Bronchial epithelial cell (primary cell): Measurements from ENCODE around the gene PSMD14. TPM values are rescaled to one million over a fixed set of nuclear protein-coding genes. Genes with fewer than 3 reads are reported as not detected.
"Not testable (repeated sequence)": the region's sequence is repeated elsewhere in the genome, so short reads cannot be mapped to it uniquely, and the experiment has no call there.

Experiments used
- DNase-seq: peaks from one replicate; pipeline ENCODE4 v3.0.0-alpha.2; 2010; ENCODE audit warnings: low read depth
- FAIRE-seq: peaks from 2 replicates; lab custom pipeline; 2011; peaks lifted over from hg19 to GRCh38; lab: Jason Lieb, UNC
- H3K27me3 ChIP-seq: 2 replicates; pipeline ENCODE4 v1.5.1; 2011; ENCODE audit warnings: low read length; ENCODE audit not compliant: control insufficient read depth, insufficient read depth
- H3K36me3 ChIP-seq: 2 replicates; pipeline ENCODE4 v1.5.1; 2011; ENCODE audit warnings: low read length; ENCODE audit not compliant: control insufficient read depth, insufficient read depth
- H3K4me3 ChIP-seq: 2 replicates; pipeline ENCODE4 v1.5.1; 2011; ENCODE audit warnings: mild to moderate bottlenecking, low read depth, low read length, control low read depth
- CTCF ChIP-seq: IDR thresholded peaks from 2 replicates; pipeline ENCODE4 v1.5.1; 2011; ENCODE audit warnings: mild to moderate bottlenecking, moderate library complexity, low read length, control low read depth, inconsistent platforms; ENCODE audit not compliant: insufficient read depth, severe bottlenecking
- total RNA-seq: library from RNA; depleted of rRNA; stranded (reverse); fragments of >200 nt; gene quantifications from 2 replicates; pipeline ENCODE4 v1.2.1, GENCODE V29; 2014

The PSMD14 gene
- total RNA-seq, 1 donor from 2014 or later: 156 TPM

DNA sequence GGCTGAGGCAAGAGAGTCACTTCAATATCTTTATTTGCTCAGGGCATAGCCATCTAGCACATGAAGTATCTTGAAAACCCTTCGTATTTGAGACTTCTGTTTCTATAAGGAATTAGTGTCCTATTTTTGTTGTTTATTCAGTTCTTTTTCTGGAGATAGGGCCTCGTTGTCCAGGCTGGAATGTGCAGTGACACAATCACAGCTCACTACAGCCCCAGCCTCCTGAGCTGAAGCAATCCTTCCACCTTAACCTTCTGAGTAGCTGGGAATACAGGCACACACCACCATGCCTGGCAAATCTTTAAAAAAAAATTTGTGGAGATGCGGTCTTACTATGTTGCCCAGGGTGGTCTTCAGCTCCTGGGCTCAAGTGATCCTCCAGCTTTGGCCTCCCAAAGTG lies 50.6 kb downstream of the PSMD14 start:
- no peak for FAIRE-seq
- Histone ChIP-seq H3K27me3 (no peaks in the 10 kb centered on the region), H3K4me3 (no peak overlapping the region), H3K36me3 (no peaks in the 10 kb centered on the region)
- no peak for DNase-seq
- TF ChIP-seq CTCF: no peak

- H3K27me3 ChIP-seq, H3K4me3 ChIP-seq, H3K36me3 ChIP-seq, DNase-seq, FAIRE-seq: not testable (repeated sequence)
Observed at GRCh38 chr2:161360095-161360654, 52.0 kb downstream of the PSMD14 start.

GRCh38 chr2:161362568-161363166 lies 54.4 kb downstream of the PSMD14 start:
- Histone ChIP-seq H3K4me3 (no peak overlapping the region), H3K27me3 (no peaks in the 10 kb centered on the region), H3K36me3 (peaks cover under 1% of the 10 kb centered on the region)
- no peak for DNase-seq
- no peak for FAIRE-seq
- no peak for TF ChIP-seq CTCF

GRCh38 chr2:161367675-161368074 lies 59.5 kb downstream of the PSMD14 start:
- FAIRE-seq (no peak), DNase-seq (no peak)
- Histone ChIP-seq H3K36me3 (peaks cover 1% of the 10 kb centered on the region), H3K27me3 (no peaks in the 10 kb centered on the region), H3K4me3 (no peak overlapping the region)
- no peak for TF ChIP-seq CTCF

DNA sequence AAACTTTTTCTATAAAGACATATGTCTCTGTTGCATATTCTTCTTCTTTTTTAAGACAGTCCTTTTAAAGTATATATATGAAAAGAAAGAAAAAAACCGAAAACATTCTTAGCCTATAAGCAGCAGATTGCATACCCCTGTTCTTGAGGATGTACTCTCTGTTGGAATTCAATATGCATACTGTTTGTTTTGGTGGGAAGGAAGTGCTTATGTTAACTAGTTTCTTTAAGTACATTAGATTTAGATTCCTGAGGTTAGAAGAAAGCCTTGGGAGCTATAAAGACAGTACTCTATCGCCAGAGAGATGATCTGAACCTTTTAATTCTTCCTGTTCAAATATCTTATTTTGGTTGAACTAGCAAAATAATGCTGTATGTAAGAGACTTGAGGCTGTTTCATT lies 61.1 kb downstream of the PSMD14 start:
- TF ChIP-seq CTCF: no peak
- no peak overlapping the region for H3K4me3 ChIP-seq
- peaks cover 1% of the 10 kb centered on the region for H3K36me3 ChIP-seq
- DNase-seq: no peak
- no peaks in the 10 kb centered on the region for H3K27me3 ChIP-seq
- no peak for FAIRE-seq

DNA sequence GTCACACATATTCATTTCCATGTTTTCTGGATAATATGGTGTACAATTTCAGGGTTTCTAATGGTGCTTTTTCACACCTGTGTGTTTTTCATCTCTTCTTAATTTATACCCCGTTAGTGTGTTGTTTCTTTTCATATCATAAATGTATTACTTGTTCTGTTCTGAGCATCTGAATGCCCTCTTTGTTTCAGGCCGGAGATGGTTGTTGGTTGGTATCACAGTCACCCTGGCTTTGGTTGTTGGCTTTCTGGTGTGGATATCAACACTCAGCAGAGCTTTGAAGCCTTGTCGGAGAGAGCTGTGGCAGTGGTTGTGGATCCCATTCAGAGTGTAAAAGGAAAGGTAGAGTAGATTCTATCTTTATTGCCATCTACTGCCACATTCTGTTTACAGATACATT lies 62.8 kb downstream of the PSMD14 start:
- peaks cover 1% of the 10 kb centered on the region for H3K36me3 ChIP-seq
- TF ChIP-seq CTCF: no peak
- H3K4me3 ChIP-seq: no peak overlapping the region
- no peak for FAIRE-seq
- H3K27me3 ChIP-seq: no peaks in the 10 kb centered on the region
- no peak for DNase-seq
